ENCODE measurements around the gene VWA8. TPM values are rescaled to one million over a fixed set of nuclear protein-coding genes. Genes with fewer than 3 reads are reported as not detected.

VWA8 gene
- total and polyA plus RNA-seq, 2 of the 8 experiments (the other 6 are each of a cell fraction or from before 2014, with no cell fraction given) = 5.9 to 19.6 TPM

DNA sequence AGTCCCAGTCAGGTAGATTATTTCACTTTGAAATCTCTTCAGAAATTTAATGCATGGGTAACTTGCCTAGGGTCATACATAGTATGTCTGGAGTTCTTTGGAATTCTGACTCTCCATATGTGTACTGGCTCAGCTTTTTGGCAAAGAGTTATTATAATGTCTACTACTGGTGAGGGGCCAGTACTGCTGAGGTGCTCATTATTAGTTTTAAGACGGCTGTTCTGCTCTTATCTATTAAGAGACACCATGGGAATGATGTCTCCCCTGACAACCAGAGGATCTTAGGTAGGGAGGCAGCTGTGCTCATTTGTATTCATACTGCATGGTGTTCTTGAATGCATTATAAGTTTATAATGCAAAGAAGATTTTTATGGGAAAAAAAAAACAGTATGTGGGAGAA lies 319.5 kb downstream of the VWA8 start:
- DNase-seq (ENCODE audit: low read depth in 1 of 2, low spot score in 2 of 2) (no peak), FAIRE-seq (no peak)
- Histone ChIP-seq H2AFZ (ENCODE audit: low read length) (no peak overlapping the region), H3K27ac (ENCODE audit: low read depth, low read length) (no peak overlapping the region), H2BK5ac (ENCODE audit: low read depth, low read length) (no peak overlapping the region), H4K91ac (replicated peaks; ENCODE audit: insufficient read length, low read length) (no peak overlapping the region), H3K23me2 (ENCODE audit: low read depth, low read length) (no peaks in the 10 kb centered on the region), H2AK5ac (ENCODE audit: low read depth, low read length) (no peak overlapping the region), H2BK15ac (ENCODE audit: low read length) (no peak overlapping the region), H3K4me2 (ENCODE audit: insufficient read depth in 1 of 2, low read depth in 2 of 2, low read length in 2 of 2) (no peak overlapping the region), H3K4me1 (replicated peaks in 1 of 4; ENCODE audit: control insufficient read depth in 3 of 4, insufficient read depth in 4 of 4, low read length in 3 of 4) (no peaks in the 10 kb centered on the region), H3K9me3 (ENCODE audit: insufficient read depth in 2 of 2, low read depth in 1 of 2, low read length in 1 of 2) (no peaks in the 10 kb centered on the region), H3K79me2 (ENCODE audit: control insufficient read depth in 1 of 2, insufficient read depth in 2 of 2, low read length in 2 of 2) (no peaks in the 10 kb centered on the region), H4K8ac (ENCODE audit: extremely low read depth, insufficient read depth, low read length) (no peak overlapping the region), H3K14ac (ENCODE audit: insufficient read length) (no peak overlapping the region), H3K18ac (ENCODE audit: extremely low read depth, low read length) (no peak overlapping the region), H3K4ac (replicated peaks; ENCODE audit: insufficient read length, low read depth, low read length) (no peak overlapping the region), H3K56ac (replicated peaks; ENCODE audit: insufficient read length, low read depth, low read length) (no peak overlapping the region), H2BK120ac (replicated peaks; ENCODE audit: low read depth, low read length) (no peak overlapping the region), H2BK20ac (ENCODE audit: low read length) (no peak overlapping the region), H3K79me1 (ENCODE audit: low read depth, low read length) (no peaks in the 10 kb centered on the region), H3K27me3 (replicated peaks in 1 of 4; ENCODE audit: control insufficient read depth in 3 of 4, extremely low read depth in 1 of 4, insufficient read depth in 3 of 4, low read length in 3 of 4) (no peaks in the 10 kb centered on the region), H3K23ac (ENCODE audit: insufficient read length) (no peak overlapping the region), H2BK12ac (ENCODE audit: low read depth, low read length) (no peak overlapping the region), H4K20me1 (replicated peaks in 1 of 2; ENCODE audit: control insufficient read depth in 1 of 2, insufficient read depth in 2 of 2, low read length in 2 of 2) (no peaks in the 10 kb centered on the region), H4K5ac (ENCODE audit: insufficient read length, low read depth, low read length) (no peak overlapping the region), H3K9ac (replicated peaks in 1 of 4; ENCODE audit: extremely low read depth in 1 of 4, low read depth in 3 of 4, low read length in 3 of 4) (no peak overlapping the region), H3K4me3 (ENCODE audit: extremely low read depth in 1 of 4, insufficient read depth in 2 of 4, low read depth in 3 of 4, low read length in 4 of 4) (no peak overlapping the region), H3K36me3 (ENCODE audit: control insufficient read depth in 2 of 4, insufficient read depth in 4 of 4, low read length in 3 of 4) (no peaks in the 10 kb centered on the region)
- TF ChIP-seq TBP (IDR thresholded peaks at IDR 0.05; ENCODE audit: low read depth, low read length) (no peak), TAF7 (optimal IDR thresholded peaks at IDR 0.05; ENCODE audit: borderline replicate concordance, low read depth, low read length) (no peak), GTF2F1 (IDR thresholded peaks at IDR 0.05; ENCODE audit: borderline replicate concordance, low read depth, low read length) (no peak), TAF1 (IDR thresholded peaks at IDR 0.05; ENCODE audit: low read depth, low read length) (no peak), TEAD4 (IDR thresholded peaks at IDR 0.05; ENCODE audit: low read depth, low read length) (no peak), SRF (IDR thresholded peaks at IDR 0.05; ENCODE audit: low read depth, low read length) (no peak), EGR1 (IDR thresholded peaks at IDR 0.05; ENCODE audit: borderline replicate concordance, low read depth, low read length) (no peak)
- TF ChIP-seq, protein P1, sequence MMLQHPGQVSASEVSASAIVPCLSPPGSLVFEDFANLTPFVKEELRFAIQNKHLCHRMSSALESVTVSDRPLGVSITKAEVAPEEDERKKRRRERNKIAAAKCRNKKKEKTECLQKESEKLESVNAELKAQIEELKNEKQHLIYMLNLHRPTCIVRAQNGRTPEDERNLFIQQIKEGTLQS (IDR thresholded peaks at IDR 0.05; ENCODE audit: insufficient read depth, low read depth, low read length) = no peak
- TF ChIP-seq, protein P2, sequence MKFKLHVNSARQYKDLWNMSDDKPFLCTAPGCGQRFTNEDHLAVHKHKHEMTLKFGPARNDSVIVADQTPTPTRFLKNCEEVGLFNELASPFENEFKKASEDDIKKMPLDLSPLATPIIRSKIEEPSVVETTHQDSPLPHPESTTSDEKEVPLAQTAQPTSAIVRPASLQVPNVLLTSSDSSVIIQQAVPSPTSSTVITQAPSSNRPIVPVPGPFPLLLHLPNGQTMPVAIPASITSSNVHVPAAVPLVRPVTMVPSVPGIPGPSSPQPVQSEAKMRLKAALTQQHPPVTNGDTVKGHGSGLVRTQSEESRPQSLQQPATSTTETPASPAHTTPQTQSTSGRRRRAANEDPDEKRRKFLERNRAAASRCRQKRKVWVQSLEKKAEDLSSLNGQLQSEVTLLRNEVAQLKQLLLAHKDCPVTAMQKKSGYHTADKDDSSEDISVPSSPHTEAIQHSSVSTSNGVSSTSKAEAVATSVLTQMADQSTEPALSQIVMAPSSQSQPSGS (IDR thresholded peaks at IDR 0.05; ENCODE audit: low read length) = no peak
- TF ChIP-seq, protein P3, sequence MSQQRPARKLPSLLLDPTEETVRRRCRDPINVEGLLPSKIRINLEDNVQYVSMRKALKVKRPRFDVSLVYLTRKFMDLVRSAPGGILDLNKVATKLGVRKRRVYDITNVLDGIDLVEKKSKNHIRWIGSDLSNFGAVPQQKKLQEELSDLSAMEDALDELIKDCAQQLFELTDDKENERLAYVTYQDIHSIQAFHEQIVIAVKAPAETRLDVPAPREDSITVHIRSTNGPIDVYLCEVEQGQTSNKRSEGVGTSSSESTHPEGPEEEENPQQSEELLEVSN (IDR thresholded peaks at IDR 0.05) = no peak
- TF ChIP-seq, protein P4, sequence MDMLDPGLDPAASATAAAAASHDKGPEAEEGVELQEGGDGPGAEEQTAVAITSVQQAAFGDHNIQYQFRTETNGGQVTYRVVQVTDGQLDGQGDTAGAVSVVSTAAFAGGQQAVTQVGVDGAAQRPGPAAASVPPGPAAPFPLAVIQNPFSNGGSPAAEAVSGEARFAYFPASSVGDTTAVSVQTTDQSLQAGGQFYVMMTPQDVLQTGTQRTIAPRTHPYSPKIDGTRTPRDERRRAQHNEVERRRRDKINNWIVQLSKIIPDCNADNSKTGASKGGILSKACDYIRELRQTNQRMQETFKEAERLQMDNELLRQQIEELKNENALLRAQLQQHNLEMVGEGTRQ (IDR thresholded peaks at IDR 0.05; ENCODE audit: low read length) = no peak
- ChIA-PET POLR2A (ENCODE audit: partially characterized antibody) (no interaction called here), CTCF (ENCODE audit: partially characterized antibody) (no interaction called here)
- WGBS, 2 experiments (ENCODE audit: extremely low coverage in 1 of 2, insufficient coverage in 1 of 2, insufficient read length in 1 of 2, insufficient replicate concordance in 2 of 2, low coverage in 1 of 2, low lambda C conversion rate in 2 of 2, missing lambda C conversion rate in 1 of 2) = 80% methylated on average over 1 of the region's 1 CpG; no CpG with 5 or more reads in 1 of the 2 experiments
